Measurements from ENCODE around the gene DNAJC30.
"Not testable (repeated sequence)": the region's sequence is repeated elsewhere in the genome, so short reads cannot be mapped to it uniquely, and the experiment has no call there.

DNAJC30 gene

GRCh38 chr7:73680501-73680900 lies 2.8 kb downstream of the DNAJC30 start:
- DNase-seq (ENCODE audit: low read depth) = no peak

- DNase-seq (ENCODE audit: low read depth) = no peak
Measured at GRCh38 chr7:73679709-73680108, 3.5 kb downstream of the DNAJC30 start.

- DNase-seq (ENCODE audit: low read depth) = no peak
Measured at GRCh38 chr7:73678862-73679261, 4.4 kb downstream of the DNAJC30 start.

- DNase-seq (ENCODE audit: low read depth) = not testable (repeated sequence)
Measured at GRCh38 chr7:73676062-73676461, 7.2 kb downstream of the DNAJC30 start.

GRCh38 chr7:73674468-73675124 lies 8.7 kb downstream of the DNAJC30 start:
- no peak for DNase-seq (ENCODE audit: low read depth)

GRCh38 chr7:73671857-73672445 lies 11.3 kb downstream of the DNAJC30 start:
- DNase-seq (ENCODE audit: low read depth) = no peak

- DNase-seq (ENCODE audit: low read depth) = no peak
Measured at GRCh38 chr7:73671322-73671661, 12.0 kb downstream of the DNAJC30 start.

- DNase-seq (ENCODE audit: low read depth) = no peak
Measured at GRCh38 chr7:73669858-73670385, 13.3 kb downstream of the DNAJC30 start.

GRCh38 chr7:73669288-73669701 lies 14.0 kb downstream of the DNAJC30 start:
- no peak for DNase-seq (ENCODE audit: low read depth)

GRCh38 chr7:73668886-73669230 lies 14.4 kb downstream of the DNAJC30 start:
- no peak for DNase-seq (ENCODE audit: low read depth)

GRCh38 chr7:73668103-73668885 lies 15.0 kb downstream of the DNAJC30 start:
- DNase-seq (ENCODE audit: low read depth) = peak; percentile 26

- peak; percentile 88 for DNase-seq (ENCODE audit: low read depth)
Measured at GRCh38 chr7:73667344-73668102, 15.7 kb downstream of the DNAJC30 start, which contains the start of gene VPS37D. VPS37D (plus strand) TSS chr7:73667831; CDS start chr7:73667959, 128 bp downstream.

- no peak for DNase-seq (ENCODE audit: low read depth)
Measured at GRCh38 chr7:73663033-73663432, 20.2 kb downstream of the DNAJC30 start.

- DNase-seq (ENCODE audit: low read depth) = not testable (repeated sequence)
Measured at GRCh38 chr7:73660594-73660993, 22.7 kb downstream of the DNAJC30 start.

GRCh38 chr7:73659983-73660382 lies 23.3 kb downstream of the DNAJC30 start:
- DNase-seq (ENCODE audit: low read depth) = no peak

- DNase-seq (ENCODE audit: low read depth) = not testable (repeated sequence)
Measured at GRCh38 chr7:73655309-73655708, 27.9 kb downstream of the DNAJC30 start.

- DNase-seq (ENCODE audit: low read depth) = no peak
Measured at GRCh38 chr7:73652541-73652949, 30.7 kb downstream of the DNAJC30 start.

GRCh38 chr7:73650524-73650923 lies 32.7 kb downstream of the DNAJC30 start:
- DNase-seq (ENCODE audit: low read depth) = no peak

GRCh38 chr7:73649576-73649975 lies 33.7 kb downstream of the DNAJC30 start:
- DNase-seq (ENCODE audit: low read depth) = no peak

GRCh38 chr7:73648593-73649332 lies 34.5 kb downstream of the DNAJC30 start:
- no peak for DNase-seq (ENCODE audit: low read depth)
